K562 (cell line): ENCODE results near the gene MTRF1L. TPM values are rescaled to one million over a fixed set of nuclear protein-coding genes. Genes with fewer than 3 reads are reported as not detected.

Source experiments
- ASH1L ChIP-seq: fragments of 450-650 bp; IDR thresholded peaks from 2 replicates; pipeline ENCODE4 v1.6.1; 2018; ENCODE audit warnings: borderline replicate concordance, mild to moderate bottlenecking, low read depth; ENCODE audit not compliant: partially characterized antibody
- CBFB ChIP-seq: sonication (generic); formaldehyde crosslinking; IDR thresholded peaks from 2 replicates; pipeline ENCODE4 v1.4.0; 2020; ENCODE audit warnings: mild to moderate bottlenecking, missing genetic modification reagents
- MAFK ChIP-seq: IDR thresholded peaks from 2 replicates; pipeline ENCODE4 v1.6.1; 2011; ENCODE audit warnings: low read length, improper control_type of control experiment
- MEF2A ChIP-seq: IDR thresholded peaks from 2 replicates; pipeline ENCODE4 v1.6.1; 2011; ENCODE audit warnings: low read depth, mild to moderate bottlenecking, low read length, moderate library complexity; ENCODE audit not compliant: control insufficient read depth
- RBM25 ChIP-seq: fragments of 200-400 bp; formaldehyde crosslinking; IDR thresholded peaks from 2 replicates; pipeline ENCODE4 v1.6.1; 2018; ENCODE audit warnings: low read length, low read depth, moderate library complexity; ENCODE audit not compliant: severe bottlenecking
- SRSF1 ChIP-seq: fragments of 200-400 bp; formaldehyde crosslinking; IDR thresholded peaks from 2 replicates; pipeline ENCODE4 v1.6.1; 2017; ENCODE audit warnings: mild to moderate bottlenecking, low read depth, low read length, moderate library complexity
- ZNF586 ChIP-seq: fragments of 450-650 bp; formaldehyde crosslinking; conservative IDR thresholded peaks from 2 replicates; pipeline ENCODE4 v1.4.0; 2020; ENCODE audit warnings: mild to moderate bottlenecking, moderate library complexity
- polyA plus RNA-seq, 8 experiments: library from polyadenylated mRNA; depleted of rRNA in 4 of 8; stranded (reverse) in 5 of 8; unstranded in 3 of 8; fragments of >200 nt; fragmentation: Nextera tagmentation in 2 of 8; fragmentation: Illumina TruSeq in 1 of 8; extraction: Ambion mirVana in 2 of 8; extraction: Trizol in 1 of 8; gene quantifications; 2 replicates each; pipeline versions ENCODE4 v1.2.1 to v1.2.3, GENCODE V29; 2011 to 2014; ENCODE audit warnings: inconsistent platforms in 1 of 8, missing spikeins in 1 of 8
- total RNA-seq, 7 experiments: library from RNA; depleted of rRNA in 6 of 7; stranded (reverse); fragments of >200 nt in 6 of 7; fragmentation: Illumina TruSeq in 2 of 7; extraction: Trizol in 2 of 7; gene quantifications; 2 replicates each; pipeline versions ENCODE4 v1.2.1 to v1.2.3, GENCODE V29; 2011 to 2021; ENCODE audit warnings: low replicate concordance in 1 of 7
- TF ChIP-seq, protein P1 (sequence below): fragments of 450-650 bp; formaldehyde crosslinking; IDR thresholded peaks from 2 replicates; pipeline ENCODE4 v1.4.0; 2020; ENCODE audit warnings: mild to moderate bottlenecking, moderate library complexity
- TF ChIP-seq, protein P2 (sequence below), 2 experiments: IDR thresholded peaks; 2 replicates each; pipeline ENCODE4 v1.6.1; 2012; ENCODE audit warnings: improper control_type of control experiment in 2 of 2, low read depth in 2 of 2, low read length in 2 of 2, borderline replicate concordance in 1 of 2
- TF ChIP-seq, protein P3 (sequence below): sonication (generic); formaldehyde crosslinking; IDR thresholded peaks from 2 replicates; pipeline ENCODE4 v1.4.0; 2020; ENCODE audit warnings: mild to moderate bottlenecking, missing genetic modification reagents
- TF ChIP-seq, protein P4 (sequence below): fragments of 250-450 bp; sonication (Bioruptor Pico); IDR thresholded peaks from 2 replicates; pipeline ENCODE4 v1.5.0; 2022; ENCODE audit warnings: mild to moderate bottlenecking
- TF ChIP-seq, protein P5 (sequence below): IDR thresholded peaks from 2 replicates; pipeline ENCODE4 v1.6.1; 2011; ENCODE audit warnings: borderline replicate concordance, low read depth, mild to moderate bottlenecking, moderate library complexity, low read length; ENCODE audit not compliant: insufficient read depth, poor library complexity, severe bottlenecking
- TF ChIP-seq, protein P6 (sequence below): fragments of 450-650 bp; formaldehyde crosslinking; IDR thresholded peaks from 2 replicates; pipeline ENCODE4 v1.4.0; 2020; ENCODE audit warnings: mild to moderate bottlenecking, mixed read lengths

Gene MTRF1L
- total and polyA plus RNA-seq, 9 of the 15 experiments (the other 6 are each of a cell fraction or from before 2014, with no cell fraction given): 10.7 to 34.0 (median 30.2) TPM

DNA sequence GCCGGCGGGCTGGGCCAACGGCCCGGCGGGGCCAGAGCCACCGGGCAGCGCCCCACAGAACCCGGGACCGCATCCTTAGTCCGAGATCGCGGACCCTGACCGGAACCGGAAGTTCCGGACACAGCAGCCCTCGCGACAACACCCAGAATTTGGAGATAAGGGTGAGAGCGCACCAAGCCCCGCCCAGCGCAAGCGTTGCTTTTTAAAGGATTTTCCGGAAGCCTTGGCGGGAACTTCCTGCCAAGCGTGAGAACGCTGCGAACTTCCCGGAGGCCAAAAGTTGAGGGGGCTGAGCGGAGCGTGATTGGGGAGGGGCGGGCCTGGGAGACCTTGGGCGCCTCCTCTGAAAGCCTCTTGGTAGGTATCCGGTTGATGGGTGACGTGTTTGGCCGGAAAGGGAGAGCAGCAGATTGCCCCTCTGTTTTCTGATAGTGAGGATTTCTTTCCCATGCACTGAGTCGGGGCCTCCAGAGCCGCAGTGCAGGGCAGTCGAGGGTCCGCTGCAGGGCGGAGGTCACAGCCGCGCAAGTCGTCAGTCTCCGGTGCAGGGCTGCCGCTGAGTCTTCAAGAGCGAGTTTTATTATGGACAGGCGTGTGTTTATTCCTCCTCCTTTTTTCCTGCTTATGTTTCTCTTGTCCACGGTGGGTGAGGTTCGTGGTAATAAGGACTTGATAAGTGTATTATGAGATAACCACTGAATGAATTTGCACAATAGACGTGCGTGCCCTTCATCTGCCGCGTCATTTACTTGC lies at the start of gene MTRF1L (continued):
- TF ChIP-seq, protein P1, sequence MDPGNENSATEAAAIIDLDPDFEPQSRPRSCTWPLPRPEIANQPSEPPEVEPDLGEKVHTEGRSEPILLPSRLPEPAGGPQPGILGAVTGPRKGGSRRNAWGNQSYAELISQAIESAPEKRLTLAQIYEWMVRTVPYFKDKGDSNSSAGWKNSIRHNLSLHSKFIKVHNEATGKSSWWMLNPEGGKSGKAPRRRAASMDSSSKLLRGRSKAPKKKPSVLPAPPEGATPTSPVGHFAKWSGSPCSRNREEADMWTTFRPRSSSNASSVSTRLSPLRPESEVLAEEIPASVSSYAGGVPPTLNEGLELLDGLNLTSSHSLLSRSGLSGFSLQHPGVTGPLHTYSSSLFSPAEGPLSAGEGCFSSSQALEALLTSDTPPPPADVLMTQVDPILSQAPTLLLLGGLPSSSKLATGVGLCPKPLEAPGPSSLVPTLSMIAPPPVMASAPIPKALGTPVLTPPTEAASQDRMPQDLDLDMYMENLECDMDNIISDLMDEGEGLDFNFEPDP (CRISPR knock-in tag): no peak
- TF ChIP-seq ASH1L (peak; percentile 54), MEF2A (no peak), SRSF1 (no peak), CBFB (CRISPR knock-in tag) (no peak), ZNF586 (no peak), RBM25 (no peak), MAFK (no peak)
- TF ChIP-seq, protein P2, sequence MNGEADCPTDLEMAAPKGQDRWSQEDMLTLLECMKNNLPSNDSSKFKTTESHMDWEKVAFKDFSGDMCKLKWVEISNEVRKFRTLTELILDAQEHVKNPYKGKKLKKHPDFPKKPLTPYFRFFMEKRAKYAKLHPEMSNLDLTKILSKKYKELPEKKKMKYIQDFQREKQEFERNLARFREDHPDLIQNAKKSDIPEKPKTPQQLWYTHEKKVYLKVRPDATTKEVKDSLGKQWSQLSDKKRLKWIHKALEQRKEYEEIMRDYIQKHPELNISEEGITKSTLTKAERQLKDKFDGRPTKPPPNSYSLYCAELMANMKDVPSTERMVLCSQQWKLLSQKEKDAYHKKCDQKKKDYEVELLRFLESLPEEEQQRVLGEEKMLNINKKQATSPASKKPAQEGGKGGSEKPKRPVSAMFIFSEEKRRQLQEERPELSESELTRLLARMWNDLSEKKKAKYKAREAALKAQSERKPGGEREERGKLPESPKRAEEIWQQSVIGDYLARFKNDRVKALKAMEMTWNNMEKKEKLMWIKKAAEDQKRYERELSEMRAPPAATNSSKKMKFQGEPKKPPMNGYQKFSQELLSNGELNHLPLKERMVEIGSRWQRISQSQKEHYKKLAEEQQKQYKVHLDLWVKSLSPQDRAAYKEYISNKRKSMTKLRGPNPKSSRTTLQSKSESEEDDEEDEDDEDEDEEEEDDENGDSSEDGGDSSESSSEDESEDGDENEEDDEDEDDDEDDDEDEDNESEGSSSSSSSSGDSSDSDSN (IDR thresholded peaks at IDR 0.05; ENCODE audit: borderline replicate concordance in 1 of 2, low read depth in 2 of 2, low read length in 2 of 2): no peak
- TF ChIP-seq, protein P3, sequence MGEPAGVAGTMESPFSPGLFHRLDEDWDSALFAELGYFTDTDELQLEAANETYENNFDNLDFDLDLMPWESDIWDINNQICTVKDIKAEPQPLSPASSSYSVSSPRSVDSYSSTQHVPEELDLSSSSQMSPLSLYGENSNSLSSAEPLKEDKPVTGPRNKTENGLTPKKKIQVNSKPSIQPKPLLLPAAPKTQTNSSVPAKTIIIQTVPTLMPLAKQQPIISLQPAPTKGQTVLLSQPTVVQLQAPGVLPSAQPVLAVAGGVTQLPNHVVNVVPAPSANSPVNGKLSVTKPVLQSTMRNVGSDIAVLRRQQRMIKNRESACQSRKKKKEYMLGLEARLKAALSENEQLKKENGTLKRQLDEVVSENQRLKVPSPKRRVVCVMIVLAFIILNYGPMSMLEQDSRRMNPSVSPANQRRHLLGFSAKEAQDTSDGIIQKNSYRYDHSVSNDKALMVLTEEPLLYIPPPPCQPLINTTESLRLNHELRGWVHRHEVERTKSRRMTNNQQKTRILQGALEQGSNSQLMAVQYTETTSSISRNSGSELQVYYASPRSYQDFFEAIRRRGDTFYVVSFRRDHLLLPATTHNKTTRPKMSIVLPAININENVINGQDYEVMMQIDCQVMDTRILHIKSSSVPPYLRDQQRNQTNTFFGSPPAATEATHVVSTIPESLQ (CRISPR knock-in tag): 0 out of 2 replicates have a peak, but pooled peaks have one; percentile 22
- TF ChIP-seq, protein P4, sequence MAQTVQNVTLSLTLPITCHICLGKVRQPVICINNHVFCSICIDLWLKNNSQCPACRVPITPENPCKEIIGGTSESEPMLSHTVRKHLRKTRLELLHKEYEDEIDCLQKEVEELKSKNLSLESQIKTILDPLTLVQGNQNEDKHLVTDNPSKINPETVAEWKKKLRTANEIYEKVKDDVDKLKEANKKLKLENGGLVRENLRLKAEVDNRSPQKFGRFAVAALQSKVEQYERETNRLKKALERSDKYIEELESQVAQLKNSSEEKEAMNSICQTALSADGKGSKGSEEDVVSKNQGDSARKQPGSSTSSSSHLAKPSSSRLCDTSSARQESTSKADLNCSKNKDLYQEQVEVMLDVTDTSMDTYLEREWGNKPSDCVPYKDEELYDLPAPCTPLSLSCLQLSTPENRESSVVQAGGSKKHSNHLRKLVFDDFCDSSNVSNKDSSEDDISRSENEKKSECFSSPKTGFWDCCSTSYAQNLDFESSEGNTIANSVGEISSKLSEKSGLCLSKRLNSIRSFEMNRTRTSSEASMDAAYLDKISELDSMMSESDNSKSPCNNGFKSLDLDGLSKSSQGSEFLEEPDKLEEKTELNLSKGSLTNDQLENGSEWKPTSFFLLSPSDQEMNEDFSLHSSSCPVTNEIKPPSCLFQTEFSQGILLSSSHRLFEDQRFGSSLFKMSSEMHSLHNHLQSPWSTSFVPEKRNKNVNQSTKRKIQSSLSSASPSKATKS (CRISPR knock-in tag): no peak
- TF ChIP-seq, protein P5, sequence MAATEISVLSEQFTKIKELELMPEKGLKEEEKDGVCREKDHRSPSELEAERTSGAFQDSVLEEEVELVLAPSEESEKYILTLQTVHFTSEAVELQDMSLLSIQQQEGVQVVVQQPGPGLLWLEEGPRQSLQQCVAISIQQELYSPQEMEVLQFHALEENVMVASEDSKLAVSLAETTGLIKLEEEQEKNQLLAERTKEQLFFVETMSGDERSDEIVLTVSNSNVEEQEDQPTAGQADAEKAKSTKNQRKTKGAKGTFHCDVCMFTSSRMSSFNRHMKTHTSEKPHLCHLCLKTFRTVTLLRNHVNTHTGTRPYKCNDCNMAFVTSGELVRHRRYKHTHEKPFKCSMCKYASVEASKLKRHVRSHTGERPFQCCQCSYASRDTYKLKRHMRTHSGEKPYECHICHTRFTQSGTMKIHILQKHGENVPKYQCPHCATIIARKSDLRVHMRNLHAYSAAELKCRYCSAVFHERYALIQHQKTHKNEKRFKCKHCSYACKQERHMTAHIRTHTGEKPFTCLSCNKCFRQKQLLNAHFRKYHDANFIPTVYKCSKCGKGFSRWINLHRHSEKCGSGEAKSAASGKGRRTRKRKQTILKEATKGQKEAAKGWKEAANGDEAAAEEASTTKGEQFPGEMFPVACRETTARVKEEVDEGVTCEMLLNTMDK: no peak
- TF ChIP-seq, protein P6, sequence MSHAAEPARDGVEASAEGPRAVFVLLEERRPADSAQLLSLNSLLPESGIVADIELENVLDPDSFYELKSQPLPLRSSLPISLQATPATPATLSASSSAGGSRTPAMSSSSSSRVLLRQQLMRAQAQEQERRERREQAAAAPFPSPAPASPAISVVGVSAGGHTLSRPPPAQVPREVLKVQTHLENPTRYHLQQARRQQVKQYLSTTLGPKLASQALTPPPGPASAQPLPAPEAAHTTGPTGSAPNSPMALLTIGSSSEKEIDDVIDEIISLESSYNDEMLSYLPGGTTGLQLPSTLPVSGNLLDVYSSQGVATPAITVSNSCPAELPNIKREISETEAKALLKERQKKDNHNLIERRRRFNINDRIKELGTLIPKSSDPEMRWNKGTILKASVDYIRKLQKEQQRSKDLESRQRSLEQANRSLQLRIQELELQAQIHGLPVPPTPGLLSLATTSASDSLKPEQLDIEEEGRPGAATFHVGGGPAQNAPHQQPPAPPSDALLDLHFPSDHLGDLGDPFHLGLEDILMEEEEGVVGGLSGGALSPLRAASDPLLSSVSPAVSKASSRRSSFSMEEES: no peak
